Astrocyte (in vitro differentiated cells and primary cell): ENCODE data around the gene PPP4R2.

Source experiments
- CTCF ChIP-seq: IDR thresholded peaks from 2 replicates; pipeline ENCODE4 v1.5.1; 2011; ENCODE audit warnings: low read depth, mild to moderate bottlenecking, inconsistent platforms, low read length, moderate library complexity; ENCODE audit not compliant: insufficient read depth
- EZH2 ChIP-seq: IDR thresholded peaks from 2 replicates; pipeline ENCODE4 v1.6.1; 2012; ENCODE audit warnings: mild to moderate bottlenecking, low read length, inconsistent platforms; ENCODE audit not compliant: insufficient read depth

- no peak for TF ChIP-seq CTCF
- TF ChIP-seq EZH2: no peak
These were observed 13.8 kb upstream of the PPP4R2 start for GRCh38 chr3:72982609-72983366.
